GM12873 (cell line): ENCODE results near the gene CDCA7.

Source experiments
- TF ChIP-seq, protein P1 (sequence below): IDR thresholded peaks from 2 replicates; pipeline ENCODE4 v1.5.1; 2012; ENCODE audit warnings: low read depth, mild to moderate bottlenecking, moderate library complexity, low read length, control low read depth; ENCODE audit not compliant: insufficient read depth; ENCODE audit errors: missing control alignments

The CDCA7 gene

GRCh38 chr2:173407646-173408045, 53.0 kb downstream of the CDCA7 start:
- TF ChIP-seq, protein P1, sequence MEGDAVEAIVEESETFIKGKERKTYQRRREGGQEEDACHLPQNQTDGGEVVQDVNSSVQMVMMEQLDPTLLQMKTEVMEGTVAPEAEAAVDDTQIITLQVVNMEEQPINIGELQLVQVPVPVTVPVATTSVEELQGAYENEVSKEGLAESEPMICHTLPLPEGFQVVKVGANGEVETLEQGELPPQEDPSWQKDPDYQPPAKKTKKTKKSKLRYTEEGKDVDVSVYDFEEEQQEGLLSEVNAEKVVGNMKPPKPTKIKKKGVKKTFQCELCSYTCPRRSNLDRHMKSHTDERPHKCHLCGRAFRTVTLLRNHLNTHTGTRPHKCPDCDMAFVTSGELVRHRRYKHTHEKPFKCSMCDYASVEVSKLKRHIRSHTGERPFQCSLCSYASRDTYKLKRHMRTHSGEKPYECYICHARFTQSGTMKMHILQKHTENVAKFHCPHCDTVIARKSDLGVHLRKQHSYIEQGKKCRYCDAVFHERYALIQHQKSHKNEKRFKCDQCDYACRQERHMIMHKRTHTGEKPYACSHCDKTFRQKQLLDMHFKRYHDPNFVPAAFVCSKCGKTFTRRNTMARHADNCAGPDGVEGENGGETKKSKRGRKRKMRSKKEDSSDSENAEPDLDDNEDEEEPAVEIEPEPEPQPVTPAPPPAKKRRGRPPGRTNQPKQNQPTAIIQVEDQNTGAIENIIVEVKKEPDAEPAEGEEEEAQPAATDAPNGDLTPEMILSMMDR = no peak

GRCh38 chr2:173410579-173410978, 55.9 kb downstream of the CDCA7 start:
- TF ChIP-seq, protein P1 = no peak

- TF ChIP-seq, protein P1 = no peak
Observed at GRCh38 chr2:173412628-173413027, 58.0 kb downstream of the CDCA7 start.

DNA sequence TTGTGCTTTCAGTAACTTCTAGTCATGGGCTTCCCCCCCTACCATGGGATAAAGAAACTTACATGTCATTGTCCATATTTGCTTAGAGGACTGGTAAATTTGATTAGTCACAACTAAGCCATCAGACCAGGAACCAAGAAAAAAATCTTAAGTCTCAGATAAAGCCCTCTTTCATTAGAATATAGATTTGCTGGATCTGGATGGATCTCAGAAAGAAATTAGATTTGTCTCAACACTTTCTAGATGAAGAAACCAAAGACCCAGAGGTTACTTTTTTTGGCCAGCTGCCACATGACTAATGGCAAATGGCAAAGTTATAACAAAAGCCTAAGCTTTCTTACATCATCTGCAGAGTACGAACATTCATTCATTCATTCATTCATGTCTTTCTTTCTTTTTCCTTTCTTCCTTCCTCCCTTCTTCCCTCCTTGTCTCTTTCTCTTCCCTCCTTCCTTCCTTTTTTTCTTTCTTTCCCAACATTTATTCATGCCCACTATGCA, 60.2 kb downstream of the CDCA7 start:
- TF ChIP-seq, protein P1 = no peak

DNA sequence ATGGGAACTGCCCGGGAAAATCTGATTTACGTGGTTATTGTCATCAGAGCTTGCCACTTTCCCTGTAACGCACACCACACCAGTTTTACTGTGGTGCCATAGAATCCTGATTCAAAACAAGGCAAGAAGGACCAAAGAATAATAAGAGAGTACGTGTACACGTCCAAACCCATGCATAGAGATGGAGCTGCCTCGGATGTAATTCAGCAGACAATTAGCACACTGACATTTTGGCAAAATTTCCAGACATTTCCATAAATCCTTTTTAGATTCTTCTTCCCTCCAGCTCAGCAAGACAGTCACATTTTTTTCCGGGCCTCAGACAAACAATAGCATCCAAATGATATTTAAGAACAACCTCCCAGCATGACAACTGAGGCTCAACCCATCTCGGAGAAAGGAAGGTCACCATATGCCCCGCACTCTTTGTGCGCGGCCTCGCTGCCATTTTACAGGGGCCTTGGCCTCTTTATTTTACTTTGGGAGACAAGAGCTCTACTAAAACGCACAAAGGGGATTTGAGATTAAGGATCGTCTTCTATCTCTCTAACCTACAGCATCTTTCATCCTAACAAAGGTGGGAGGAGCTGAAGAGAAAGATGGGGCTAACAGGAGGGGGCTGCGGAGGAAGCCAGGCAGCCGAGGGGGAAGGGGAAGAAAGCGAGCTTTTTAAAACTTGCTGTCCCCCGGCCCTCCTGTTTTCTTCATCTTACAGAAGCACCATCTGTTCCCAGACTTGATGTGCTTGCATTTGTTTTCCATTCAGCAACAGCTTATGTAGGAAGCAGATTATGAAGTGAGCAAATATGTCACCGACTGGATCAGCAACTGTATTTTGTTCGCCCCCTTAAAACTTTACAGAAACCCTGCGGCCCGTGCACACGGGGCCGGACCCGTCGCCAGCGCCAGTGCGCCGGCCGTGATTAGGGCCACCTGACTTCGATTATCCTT, 61.0 kb downstream of the CDCA7 start:
- TF ChIP-seq, protein P1 = no peak

- TF ChIP-seq, protein P1 = no peak
Observed at GRCh38 chr2:173417341-173417740, 62.7 kb downstream of the CDCA7 start.

GRCh38 chr2:173417802-173418201, 63.1 kb downstream of the CDCA7 start:
- TF ChIP-seq, protein P1 = no peak
